ENCODE measurements around the gene TFR2. TPM values are rescaled to one million over a fixed set of nuclear protein-coding genes. Genes with fewer than 3 reads are reported as not detected.

TFR2 gene
- total and polyA plus RNA-seq, 2 of the 13 experiments (the other 11 are each of a cell fraction or from before 2014, with no cell fraction given): 36.9 to 64.2 TPM

DNA sequence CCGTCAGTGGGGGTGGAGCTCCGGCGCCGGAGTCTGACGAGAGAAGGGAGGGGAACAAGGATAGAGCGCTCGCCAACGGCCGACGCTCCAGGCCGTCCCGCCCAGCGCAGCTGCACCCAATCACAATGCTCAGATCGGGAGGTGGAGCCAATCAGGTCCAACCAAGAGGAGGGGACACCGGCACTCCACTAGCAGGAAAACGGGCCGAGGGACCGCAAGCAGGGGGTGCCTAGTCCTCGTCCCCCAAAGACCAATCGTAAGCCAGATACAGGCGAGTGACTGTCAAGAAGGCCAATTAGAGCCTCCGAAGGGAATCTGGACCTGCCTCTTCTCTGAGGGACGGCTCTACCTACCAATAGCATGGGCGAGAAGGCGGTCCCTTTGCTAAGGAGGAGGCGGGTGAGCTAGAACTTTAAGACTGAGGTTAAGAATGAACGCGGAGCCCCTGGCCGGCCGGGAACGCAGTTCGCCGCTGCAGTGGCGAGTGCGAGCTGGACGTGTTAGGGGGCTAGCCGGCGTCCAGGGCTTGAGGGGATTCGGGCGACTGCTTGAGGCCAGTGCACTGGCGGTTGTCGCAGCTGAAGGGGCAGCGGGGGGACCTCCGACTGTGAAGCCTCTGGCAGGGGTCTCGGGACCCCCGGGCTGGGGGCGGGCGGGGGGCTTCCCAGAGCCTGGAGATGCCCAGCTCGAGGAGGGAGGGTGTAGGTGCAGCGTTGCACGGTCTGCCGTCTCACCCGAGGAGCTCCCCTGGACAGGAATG is 54.9 kb downstream of the TFR2 start, which contains the start of gene FBXO24 (continued):
- TF ChIP-seq ARID4A (CRISPR knock-in tag; IDR thresholded peaks at IDR 0.05; ENCODE audit: borderline replicate concordance) (peak; percentile 18; the same call in 1 of the 2 replicates), ZNF691 (CRISPR knock-in tag; IDR thresholded peaks at IDR 0.05; ENCODE audit: borderline replicate concordance, low read depth) (no peak), SP5 (CRISPR knock-in tag; IDR thresholded peaks at IDR 0.05; ENCODE audit: borderline replicate concordance, low read depth) (0 out of 2 replicates have a peak, but pooled peaks have one; percentile 6), NR2C2 (CRISPR knock-in tag; IDR thresholded peaks at IDR 0.05; ENCODE audit: borderline replicate concordance) (0 out of 2 replicates have a peak, but pooled peaks have one; percentile 7), NR3C1 (CRISPR knock-in tag; IDR thresholded peaks at IDR 0.05) (no peak), TBX2 (CRISPR knock-in tag; IDR thresholded peaks at IDR 0.05; ENCODE audit: borderline replicate concordance) (0 out of 2 replicates have a peak, but pooled peaks have one; percentile 47), ZNF431 (CRISPR knock-in tag; IDR thresholded peaks at IDR 0.05; ENCODE audit: borderline replicate concordance, low read depth) (0 out of 2 replicates have a peak, but pooled peaks have one; percentile 1), POLR2AphosphoS5 (IDR thresholded peaks at IDR 0.05; ENCODE audit: low read depth, low read length) (peak; percentile 62), HDAC2 (CRISPR knock-in tag; IDR thresholded peaks at IDR 0.05) (0 out of 2 replicates have a peak, but pooled peaks have one; percentile 0), ZNF335 (CRISPR knock-in tag; IDR thresholded peaks at IDR 0.05) (0 out of 2 replicates have a peak, but pooled peaks have one; percentile 12), CHD4 (IDR thresholded peaks at IDR 0.05; ENCODE audit: borderline replicate concordance, low read length) (no peak), HOXD1 (CRISPR knock-in tag; IDR thresholded peaks at IDR 0.05) (no peak), SP2 (CRISPR knock-in tag; IDR thresholded peaks at IDR 0.05) (peak; percentile 99), ZNF574 (CRISPR knock-in tag; IDR thresholded peaks at IDR 0.05) (peak; percentile 9; the same call in 1 of the 2 replicates), KAT8 (CRISPR knock-in tag; IDR thresholded peaks at IDR 0.05) (peak; percentile 57; the same call in 1 of the 2 replicates)
- TF ChIP-seq, protein P1, sequence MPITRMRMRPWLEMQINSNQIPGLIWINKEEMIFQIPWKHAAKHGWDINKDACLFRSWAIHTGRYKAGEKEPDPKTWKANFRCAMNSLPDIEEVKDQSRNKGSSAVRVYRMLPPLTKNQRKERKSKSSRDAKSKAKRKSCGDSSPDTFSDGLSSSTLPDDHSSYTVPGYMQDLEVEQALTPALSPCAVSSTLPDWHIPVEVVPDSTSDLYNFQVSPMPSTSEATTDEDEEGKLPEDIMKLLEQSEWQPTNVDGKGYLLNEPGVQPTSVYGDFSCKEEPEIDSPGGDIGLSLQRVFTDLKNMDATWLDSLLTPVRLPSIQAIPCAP (CRISPR knock-in tag; IDR thresholded peaks at IDR 0.05; ENCODE audit: low read depth): no peak
- TF ChIP-seq, protein P2, sequence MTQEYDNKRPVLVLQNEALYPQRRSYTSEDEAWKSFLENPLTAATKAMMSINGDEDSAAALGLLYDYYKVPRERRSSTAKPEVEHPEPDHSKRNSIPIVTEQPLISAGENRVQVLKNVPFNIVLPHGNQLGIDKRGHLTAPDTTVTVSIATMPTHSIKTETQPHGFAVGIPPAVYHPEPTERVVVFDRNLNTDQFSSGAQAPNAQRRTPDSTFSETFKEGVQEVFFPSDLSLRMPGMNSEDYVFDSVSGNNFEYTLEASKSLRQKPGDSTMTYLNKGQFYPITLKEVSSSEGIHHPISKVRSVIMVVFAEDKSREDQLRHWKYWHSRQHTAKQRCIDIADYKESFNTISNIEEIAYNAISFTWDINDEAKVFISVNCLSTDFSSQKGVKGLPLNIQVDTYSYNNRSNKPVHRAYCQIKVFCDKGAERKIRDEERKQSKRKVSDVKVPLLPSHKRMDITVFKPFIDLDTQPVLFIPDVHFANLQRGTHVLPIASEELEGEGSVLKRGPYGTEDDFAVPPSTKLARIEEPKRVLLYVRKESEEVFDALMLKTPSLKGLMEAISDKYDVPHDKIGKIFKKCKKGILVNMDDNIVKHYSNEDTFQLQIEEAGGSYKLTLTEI (CRISPR knock-in tag; conservative IDR thresholded peaks at IDR 0.05): no peak
